HG03442 (cell line): ENCODE data around the gene AGTRAP.

ENCODE experiments used
- ATAC-seq: cut with Tn5 transposase; IDR thresholded peaks from one replicate; pipeline ENCODE4 v1.9.1; 2021; ENCODE audit warnings: mild to moderate bottlenecking, moderate library complexity; ENCODE audit not compliant: unreplicated experiment

Gene AGTRAP, protein sequence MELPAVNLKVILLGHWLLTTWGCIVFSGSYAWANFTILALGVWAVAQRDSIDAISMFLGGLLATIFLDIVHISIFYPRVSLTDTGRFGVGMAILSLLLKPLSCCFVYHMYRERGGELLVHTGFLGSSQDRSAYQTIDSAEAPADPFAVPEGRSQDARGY

DNA sequence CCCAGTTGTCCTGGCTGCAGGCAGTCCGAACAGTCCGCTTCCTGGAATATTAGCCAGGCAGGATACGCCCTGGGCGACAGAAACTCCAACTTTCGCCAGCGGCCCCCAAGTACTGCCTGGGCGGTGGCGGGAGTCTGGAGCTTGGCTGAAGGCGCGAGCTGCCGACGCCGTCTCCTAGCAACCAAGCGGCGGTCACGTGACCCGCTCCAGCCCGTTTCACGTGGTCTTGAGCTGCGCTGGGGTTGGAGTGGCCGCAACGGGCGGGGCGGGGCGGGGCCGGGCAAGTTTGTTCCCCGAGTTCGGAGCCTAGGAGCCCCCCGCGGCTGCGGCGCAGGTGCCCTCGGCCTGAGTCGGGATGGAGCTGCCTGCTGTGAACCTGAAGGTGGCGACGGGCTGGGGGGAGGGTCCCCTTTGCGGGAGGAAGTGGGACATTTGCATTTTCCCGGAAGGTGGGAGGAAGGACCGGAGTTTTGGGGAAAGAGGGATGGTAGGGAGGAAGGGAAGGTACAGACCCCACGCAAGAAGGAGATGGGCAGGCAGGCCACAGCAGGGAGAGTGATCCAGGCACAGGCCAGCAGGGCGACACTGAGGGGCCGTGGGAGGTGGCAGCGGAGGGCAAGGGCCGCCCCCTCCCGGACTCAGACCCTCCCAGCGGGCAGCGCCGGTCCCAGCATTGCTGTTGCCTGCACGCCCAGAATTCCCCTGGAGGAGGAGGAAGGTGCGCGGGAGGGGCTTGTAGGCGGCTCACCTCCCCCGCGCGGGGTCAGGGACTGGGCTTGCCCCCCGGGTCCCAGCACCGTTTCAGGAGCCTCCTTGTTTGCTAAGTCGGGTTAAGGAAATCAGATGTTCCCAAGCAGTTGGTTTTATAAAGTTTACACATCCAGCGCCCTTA, at the start of gene AGTRAP:
TSS of gene AGTRAP (plus strand) at position 283 of the 892 bp plus-strand sequence. CDS start at position 356, 73 bp downstream.
- ATAC-seq = peak; percentile 55

DNA sequence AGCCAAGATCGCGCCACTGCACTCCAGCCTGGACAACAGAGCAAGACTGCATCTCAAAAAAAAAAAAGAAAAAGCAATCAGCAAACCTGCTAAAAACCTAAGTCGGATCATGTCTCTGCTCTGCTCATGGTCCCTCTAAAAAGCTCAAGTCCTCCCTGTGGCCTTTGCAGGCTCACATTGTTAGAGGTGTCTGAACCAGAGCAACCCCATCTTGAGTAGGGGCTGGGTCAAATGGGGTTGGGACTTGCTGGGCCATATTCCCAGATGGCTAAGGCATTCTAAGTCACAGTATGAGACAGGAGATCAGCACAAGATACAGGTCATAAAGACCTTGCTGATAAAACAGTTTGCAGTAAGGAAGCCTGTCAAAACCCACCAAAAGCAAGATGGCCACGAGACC, 47.4 kb upstream of the AGTRAP start:
- no peak for ATAC-seq

DNA sequence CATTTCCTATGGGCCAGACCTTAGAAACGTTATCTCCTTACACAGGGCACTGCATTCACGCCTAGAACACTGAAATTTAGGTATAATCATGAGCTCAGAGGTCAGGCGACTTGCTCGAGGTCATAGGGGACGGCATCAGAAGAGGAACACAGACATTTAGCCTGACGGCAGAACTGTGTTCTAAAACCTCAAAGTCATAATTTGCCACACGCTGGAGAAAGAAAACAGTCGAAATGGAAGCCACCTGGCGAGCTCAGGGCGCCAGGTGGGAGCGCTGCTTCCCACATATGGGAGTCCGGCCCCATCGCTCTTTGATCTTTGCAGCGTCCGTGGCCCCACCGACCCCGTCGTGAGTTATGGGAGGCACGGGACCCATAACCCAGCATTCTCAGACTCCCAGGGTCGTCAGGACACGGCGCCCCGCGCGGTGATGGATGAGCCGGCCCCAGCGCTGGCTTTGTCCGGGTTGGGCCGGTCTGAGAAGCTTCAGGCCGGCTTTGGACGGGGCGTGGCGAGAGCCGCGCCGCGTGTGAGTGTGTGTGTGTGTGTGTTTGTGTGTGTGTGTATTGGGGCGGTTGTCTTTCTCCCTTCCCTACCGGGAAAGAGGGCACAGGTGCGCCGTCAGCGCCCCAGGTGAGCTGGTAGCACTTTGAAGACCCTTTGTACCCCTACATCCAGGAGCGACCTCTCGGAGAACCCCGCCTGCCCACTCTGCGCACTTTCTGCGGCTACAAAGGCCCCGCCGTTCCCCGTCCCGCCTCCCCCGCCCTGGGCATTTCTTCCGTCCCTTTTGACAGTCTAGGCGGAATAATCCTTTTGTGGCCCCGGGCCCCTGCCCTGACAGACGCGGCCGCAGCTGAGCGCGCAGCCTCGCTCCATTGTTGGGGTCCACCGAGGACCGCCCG, 45.3 kb upstream of the AGTRAP start:
- ATAC-seq = no peak

DNA sequence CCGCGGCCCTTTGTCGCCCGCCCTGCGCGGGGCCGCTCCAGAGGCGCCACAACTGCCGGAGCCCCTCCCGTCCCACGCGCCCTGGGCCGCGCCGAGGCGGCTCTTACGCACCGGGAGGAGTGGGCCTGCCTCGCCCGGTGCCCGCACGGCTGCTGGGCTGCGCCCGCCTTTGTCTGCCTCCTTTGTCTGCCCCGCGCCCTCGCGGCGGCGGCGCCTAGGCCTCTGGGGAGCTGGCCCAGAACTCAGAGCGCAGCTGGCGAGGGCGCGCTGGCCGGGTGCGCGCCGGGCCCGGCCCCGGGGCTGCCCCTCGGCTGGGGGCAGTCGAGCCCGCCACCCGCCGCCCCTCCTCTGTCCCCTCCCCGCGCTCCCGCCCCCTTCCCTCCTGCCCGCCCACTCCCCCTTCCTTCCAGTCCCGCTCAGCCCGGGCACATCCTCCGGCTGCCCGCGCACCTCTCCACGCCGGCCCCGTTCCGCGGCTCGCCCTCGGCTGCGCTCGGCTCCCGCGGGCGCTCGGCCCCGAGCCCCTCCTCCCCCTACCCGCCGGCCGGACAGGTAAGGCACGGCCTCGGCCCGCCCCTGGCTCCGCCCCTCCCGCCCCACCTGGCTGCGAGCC, 44.5 kb upstream of the AGTRAP start, which contains the start of gene DRAXIN:
TSS of gene DRAXIN (plus strand) at position 409 of the 613 bp plus-strand sequence. CDS start 14,549 bp downstream, outside the sequence.
- no peak for ATAC-seq

DNA sequence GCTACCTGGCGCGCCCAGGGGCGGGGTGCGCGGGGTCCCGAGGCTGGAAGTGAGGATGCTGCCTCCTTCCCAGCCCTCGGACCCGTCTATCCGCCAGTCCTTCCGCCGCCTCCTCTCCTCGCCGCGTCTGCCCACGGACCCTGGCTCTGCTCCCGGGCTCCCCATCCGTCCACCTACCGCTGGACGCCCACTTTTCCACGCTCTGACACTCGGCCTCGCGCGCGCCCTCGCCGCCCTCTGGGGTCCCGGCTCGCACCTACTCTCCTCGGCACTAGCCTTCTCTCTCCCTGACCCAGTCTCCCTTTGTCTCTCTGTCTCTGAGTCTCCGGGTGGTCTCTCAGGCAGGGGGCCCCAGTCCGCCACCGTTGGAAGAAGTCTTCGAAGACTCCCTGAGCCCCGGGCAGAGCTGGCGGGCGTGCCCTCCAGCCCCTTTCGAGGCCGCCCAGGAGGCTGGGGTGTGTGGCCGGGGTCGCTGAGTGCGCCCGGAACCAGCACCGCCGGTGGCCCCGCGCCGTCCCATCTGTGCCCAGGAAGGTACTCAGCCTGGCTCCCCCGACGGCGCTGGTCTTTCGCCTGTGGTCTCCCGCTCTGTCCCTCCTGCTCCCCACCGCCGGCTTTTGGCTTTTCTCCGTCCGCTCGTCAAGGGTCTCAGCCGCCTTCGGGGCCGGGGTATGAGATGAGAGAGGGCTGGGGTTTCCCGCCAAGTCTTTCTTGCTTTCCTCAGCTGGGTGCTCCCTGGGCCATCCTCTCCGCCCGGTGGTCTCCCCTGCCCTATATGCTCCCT, 43.8 kb upstream of the AGTRAP start:
- ATAC-seq = no peak

DNA sequence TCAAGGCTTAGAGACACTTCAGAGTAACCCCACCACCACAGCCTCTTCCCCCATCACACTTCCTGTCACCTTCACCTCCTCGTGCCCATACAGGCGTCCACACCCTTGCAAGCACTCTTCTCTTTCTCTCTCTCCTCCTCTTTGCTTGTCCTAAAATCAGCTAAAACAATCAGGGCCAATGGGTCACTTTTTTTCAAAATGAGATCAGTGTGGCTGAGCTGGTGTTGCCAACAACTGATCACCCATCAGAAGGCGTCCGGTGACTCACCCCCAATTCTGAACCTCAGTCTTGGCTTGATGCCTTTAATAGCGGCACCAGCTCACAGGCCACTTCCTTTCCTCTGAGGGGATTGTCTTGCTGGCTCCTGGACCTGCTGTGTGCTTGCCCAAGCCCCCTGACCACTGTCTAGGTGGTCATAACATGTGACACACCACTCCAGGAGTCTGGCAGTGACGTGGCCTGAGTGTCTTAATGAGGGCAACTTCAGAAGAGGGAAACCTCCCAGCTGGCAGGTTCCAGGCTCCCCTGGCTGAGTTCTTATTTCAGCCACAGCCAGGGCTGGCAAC, 42.8 kb upstream of the AGTRAP start:
- no peak for ATAC-seq

DNA sequence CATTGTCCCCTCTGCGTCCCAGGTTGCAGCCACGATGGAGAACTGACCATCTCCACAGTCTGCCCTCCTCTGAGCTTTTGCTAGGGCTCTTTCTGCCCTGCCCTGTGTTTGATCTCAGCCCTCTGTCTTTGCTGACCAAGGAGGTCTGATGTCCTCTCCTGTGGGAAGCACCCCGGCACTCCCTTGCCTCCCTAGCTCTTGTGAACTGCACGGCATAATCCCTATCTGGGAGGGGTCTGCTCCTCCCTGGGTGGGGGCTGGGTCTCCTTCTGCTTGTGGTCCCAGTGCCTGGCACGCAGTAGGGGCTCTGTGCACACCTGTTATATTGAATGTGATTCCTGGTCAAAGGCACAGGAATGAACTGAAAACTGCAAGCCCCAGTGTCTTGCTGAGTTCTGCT, 42.0 kb upstream of the AGTRAP start:
- no peak for ATAC-seq

DNA sequence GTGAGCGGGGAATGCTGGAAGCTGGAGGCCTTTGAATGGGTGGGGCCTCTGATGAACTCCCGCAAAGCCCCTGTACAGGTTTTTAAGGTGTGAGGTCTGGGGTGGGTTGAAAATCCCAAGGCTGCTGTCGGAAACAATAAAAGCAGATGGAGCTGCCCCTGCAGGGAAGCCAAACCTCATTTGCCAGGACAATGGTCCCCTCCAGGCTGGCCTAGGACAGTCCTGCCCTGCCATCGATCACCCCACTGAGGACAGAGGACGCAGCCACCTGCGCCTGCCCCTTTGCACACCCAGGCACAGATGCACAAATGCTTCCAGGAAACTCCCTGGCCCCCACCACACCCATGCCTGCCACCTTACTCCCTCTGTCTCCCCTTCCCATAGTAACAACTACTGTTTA, 40.1 kb upstream of the AGTRAP start:
- ATAC-seq = no peak

DNA sequence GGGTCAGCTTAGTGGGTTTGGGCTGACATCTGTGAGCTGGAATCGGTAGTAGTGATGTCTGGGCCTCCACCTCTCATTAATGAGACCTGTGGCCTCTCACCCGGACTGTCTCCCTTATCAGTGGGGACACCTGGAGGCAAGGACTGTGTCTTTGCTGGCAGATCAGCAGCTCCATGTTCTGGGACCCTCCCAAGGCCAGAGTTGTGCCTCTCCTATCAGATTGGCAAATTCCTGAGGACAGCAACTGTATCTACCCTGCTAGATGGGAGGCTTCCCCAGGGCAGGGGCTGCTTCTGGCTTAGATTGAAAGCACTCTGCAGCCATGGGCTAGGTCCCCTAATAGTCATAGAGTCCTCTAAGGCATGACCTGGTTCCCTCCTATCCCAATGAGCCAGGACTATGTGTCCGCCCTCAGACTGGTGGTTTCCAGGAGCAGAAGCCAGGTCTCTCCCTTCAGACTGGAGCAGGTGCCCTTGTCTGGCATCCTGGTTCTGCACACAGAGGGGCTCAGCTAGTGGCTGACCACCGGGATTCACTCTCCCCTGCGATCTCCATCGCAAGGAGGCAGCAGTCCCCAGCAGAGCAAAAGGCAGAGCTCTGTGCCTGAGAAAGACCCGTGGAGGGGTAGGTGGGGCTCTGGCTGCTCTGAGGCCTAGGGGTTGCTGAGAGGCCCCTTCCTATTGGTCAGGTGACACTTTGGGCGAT, 38.6 kb upstream of the AGTRAP start:
- no peak for ATAC-seq

DNA sequence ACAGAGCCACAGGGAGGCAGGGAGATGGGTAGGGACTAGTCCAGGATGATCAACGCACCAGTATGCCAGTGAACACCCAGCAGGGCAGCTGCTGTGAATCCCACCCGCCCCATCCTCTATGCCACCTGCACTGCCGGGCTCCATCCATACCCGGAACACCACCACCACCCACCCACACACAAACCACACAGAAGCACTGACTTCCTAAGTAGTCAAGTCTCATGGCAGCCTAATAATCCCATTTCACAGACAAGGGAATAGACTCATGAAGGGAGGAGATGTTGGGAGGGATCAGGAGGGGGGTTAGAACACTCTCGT, 38.1 kb upstream of the AGTRAP start:
- ATAC-seq = no peak

DNA sequence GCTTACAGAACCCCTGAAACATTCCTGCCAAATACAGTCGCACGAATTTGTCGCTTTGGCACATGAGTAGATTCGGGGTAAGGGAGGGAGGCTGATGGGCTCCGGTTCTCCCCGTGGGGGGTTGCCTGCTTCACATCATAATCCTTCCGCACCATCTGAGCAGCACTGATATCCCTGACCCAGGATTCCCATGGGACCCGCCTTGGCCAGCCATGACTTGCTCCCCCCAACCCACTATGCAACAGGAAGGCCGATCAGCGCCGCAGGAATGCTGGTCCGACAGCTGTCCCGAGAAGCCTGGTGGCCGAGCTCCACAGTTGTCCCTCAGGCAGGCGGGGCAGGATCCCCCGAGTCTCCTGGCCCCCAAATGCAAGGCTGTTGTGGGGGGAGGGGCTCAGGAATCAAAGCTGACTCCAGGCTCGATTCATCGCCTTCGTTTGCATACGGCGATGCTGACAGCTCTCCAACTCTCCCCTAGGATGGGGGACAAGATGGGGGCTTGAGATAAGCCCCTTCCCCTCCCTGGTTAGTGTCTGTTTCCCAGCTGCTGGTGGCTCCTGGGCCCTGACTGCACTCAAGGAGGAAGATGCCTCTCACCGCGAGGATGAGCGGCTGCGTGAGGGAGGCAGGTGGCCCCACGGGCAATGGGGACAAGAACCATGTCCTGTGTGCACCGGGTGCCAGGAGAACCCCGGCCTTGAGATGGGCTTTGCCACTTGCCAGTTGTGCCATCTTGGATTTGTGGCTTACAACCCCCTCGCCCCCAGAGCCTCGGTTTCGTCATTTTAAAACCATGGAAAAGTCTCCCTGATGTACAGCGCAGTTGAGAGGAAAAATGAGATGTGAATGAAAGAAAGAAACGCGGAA, 35.1 kb upstream of the AGTRAP start:
- ATAC-seq = no peak

DNA sequence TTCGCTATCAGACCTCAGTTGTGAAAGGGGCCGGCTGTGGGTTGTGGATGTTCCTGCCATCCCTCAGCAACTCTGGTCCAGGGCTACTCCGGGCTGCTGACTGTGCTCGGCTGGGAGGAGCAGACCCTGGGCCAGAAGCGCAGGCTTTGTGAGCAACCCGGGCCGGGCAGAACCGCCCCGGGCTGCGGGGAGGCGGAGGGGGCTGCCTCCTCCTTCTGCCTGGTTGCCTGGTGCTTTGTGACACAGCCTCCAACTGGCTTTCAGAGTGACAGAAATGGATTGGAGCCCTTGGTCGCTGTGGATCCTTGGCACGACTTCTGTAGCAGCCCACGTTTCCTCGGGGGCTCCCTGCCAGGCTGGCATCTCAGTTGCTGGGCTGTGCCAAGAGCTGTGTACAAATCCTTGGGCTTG, 34.4 kb upstream of the AGTRAP start:
- ATAC-seq = no peak

DNA sequence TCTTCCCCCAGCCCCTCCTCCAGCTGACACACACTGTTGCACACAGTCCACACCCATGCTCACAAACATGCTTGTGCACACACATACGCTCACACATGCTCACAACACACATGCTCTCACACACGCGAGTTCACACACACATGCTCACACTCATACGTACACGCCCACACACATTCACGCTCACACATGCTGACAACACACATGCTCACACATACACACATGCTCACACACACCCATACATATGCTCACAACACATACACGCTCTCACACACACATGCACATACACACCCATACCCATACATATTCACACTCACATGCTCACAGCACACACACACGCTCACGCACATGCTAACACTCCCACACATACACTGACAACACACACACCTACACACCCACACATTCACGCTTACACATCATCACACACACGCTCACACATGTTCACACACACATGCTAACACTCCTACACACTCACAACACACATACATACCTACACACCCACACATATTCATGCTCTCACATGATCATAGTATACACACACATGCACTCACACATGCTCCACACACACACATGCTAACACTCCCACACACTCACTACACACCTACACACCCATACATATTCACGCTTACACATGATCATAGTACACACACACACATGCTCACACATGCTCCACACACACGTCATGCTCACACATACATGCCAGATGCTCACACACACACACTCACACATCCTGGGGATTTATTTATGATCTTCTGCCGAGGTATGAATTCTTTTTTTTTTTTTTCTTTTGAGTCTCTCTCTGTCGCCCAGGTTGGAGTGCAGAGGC, 33.7 kb upstream of the AGTRAP start:
- no peak for ATAC-seq

DNA sequence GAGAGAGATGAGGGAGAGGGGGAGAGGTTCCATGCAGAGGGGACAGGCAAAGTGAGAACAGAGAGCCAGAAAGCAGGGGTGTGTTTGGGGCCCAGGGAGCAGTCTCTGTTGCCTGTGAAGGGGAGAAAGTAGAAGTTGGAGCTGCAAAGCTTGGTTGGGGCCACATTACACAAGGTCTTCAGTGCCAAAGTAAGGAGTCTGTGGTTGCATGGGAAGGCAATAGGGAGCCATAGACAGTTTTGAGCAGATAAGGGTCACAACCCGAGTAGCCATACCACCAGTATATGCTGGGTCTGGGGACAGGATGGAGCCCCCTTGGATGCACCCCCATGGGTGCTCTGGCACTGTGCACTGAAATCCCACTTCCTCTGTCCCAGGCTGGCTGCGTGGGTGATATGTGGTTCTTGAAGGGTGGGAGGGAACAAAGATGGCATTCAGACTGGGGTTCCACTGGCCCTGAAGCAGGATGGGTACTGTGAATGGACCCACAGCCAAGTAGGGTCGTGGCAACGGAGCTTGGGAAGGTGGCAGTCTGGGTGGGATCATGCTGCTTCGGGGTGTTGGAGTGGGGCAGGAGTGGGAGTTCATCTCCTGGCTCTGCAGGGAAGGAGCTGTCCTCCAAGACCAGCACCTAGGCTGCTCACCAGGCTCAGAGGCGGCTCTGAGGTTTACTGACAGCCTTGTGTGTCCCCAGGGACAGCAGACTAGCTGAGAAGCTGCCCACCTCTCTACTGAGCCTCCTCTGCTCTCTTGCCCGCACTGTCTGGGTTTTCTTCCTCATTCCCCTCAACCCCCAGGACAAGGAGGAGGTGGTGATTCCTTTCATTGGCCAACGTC, 32.4 kb upstream of the AGTRAP start:
- no peak for ATAC-seq

DNA sequence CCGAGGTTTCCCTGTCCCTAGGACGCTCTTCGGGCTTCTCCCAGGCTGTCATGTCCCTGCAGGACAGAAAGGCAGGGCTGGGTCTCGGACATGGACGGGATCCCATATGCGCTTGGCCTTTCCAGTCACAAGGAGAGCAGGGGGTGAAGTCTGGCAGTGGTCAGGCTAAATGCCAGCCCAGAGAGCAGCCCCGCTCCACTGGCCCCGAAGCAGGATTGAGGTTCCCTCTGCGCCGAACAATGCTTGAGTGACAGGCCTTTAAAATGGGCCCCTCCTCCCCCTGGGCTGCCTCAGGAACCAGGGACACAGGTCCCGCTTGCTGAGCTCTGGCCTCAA, 31.8 kb upstream of the AGTRAP start:
- no peak for ATAC-seq

DNA sequence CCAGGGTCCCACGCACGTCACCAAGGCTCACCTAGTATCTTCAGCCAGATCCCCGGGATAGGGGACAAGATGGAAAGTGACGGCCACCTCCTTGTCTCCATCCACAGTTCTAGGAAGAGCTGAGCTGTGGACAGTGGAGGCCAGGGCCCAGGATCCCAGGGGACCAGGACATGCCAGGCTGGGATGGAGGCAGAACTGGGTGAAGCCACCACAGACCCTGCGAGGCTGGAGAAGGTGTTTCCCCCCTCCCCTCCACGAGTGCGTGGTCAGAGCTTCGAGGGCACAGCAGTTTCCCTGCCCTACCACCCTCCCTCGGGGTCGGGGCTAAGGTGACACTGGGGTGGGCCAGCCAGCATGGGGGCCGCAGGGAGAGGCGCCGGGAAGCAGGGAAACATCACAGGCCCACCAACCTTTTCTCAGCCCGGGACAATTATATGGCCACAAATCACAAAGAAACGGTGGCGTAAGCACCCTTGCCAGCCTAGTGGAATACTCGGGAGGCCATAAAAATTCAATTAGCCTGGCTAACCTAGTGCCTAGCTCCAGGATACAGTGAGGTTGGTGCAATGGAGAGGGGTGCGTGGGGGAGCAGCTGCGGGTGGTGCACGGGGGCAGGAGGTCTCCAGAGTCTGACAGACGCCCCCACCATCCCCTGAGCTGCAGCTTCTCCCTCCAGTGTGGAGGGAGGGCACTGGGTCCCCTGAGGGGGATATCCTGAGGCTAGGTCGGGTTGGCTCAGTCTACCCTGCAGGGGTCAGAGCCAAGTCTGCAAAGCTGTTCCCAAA, 31.1 kb upstream of the AGTRAP start:
- ATAC-seq = no peak
